HG03139 (cell line): ENCODE results near the gene EML2.
"Not testable (repeated sequence)": the region's sequence is repeated elsewhere in the genome, so short reads cannot be mapped to it uniquely, and the experiment has no call there.

Source experiments
- ATAC-seq: cut with Tn5 transposase; IDR thresholded peaks from one replicate; pipeline ENCODE4 v1.9.1; 2021; ENCODE audit not compliant: unreplicated experiment

The EML2 gene, protein sequence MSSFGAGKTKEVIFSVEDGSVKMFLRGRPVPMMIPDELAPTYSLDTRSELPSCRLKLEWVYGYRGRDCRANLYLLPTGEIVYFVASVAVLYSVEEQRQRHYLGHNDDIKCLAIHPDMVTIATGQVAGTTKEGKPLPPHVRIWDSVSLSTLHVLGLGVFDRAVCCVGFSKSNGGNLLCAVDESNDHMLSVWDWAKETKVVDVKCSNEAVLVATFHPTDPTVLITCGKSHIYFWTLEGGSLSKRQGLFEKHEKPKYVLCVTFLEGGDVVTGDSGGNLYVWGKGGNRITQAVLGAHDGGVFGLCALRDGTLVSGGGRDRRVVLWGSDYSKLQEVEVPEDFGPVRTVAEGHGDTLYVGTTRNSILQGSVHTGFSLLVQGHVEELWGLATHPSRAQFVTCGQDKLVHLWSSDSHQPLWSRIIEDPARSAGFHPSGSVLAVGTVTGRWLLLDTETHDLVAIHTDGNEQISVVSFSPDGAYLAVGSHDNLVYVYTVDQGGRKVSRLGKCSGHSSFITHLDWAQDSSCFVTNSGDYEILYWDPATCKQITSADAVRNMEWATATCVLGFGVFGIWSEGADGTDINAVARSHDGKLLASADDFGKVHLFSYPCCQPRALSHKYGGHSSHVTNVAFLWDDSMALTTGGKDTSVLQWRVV

DNA sequence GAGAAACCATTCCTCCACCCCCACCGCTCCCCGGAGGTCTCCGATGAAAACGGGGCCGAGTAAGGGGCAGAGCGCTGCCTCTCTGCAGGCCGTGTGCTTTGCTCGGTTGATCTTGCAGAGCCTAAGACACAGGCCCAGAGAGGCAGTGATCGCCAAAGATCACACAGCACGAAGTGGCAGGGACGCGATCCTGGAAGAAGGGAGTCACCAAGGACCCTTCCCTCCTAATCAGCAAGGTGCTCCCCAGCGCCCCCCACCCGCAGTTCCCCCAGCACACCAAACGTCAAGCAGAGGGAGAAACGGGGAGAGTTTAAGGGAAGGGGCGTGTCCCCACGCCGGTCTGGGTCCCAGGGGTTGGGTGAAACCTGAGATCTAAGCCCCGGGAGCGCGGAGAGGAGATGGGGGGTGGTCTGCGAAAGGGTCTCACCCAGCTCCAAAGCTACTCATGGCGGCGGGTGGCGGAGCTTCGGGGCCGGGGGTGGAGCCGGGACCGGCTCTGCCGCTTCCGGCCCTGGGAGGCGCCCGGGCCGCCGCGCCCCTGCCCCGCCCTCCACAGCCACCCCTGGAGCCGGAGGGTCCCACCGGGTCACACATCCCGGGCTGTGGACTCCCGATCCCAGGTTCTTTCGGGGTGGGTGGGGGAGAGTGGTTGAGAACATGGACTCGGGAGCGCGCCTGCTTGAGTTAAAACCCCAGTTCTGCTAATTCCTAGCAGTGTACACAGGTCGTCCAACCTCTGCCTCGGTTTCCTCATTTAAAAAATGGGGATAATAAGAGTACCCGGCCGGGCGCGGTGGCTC is at the start of gene EML2:
EML2 (minus strand) TSS at position 468 of the 800 bp plus-strand sequence; CDS start at position 447, 21 bp downstream.
- ATAC-seq: no peak

DNA sequence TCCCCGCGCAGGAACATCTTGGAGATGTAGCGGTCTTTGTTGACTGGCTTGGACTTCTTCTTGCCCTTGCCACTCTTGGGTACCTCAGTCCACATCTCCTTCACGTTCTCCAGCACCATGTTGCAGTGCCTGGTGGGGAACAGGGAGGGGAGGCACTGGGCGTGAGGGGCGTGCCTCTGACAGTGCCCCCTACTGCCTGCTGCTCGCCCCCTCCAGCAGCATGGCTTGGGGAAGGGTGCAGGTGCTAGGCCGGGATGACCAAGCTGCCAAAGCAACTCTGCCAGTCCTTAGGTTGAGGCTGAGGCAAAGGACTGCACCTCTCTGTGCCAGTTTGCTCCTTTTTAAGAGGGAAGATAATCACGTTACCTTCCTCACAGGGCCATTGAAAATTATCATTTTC is 48.4 kb upstream of the EML2 start:
- no peak for ATAC-seq

DNA sequence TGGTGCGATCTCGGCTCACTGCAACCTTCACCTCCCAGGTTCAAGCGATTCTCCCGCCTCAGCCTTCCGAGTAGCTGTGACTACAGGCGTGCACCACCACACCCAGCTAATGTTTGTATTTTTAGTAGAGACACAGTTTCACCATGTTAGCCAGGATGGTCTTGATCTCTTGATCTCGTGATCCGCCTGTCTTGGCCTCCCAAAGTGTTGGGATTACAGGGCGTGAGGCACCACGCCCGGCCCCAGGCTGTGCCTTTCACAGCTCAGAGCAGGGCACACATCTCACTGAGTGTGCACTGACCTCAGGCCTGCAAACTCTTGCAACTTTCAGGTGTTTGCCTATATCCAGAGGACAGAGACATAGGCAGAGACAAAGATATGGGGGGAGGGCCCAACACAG is 45.8 kb upstream of the EML2 start:
- not testable (repeated sequence) for ATAC-seq

- ATAC-seq: no peak
Observed at GRCh38 chr19:45682908-45683307, 43.7 kb upstream of the EML2 start.

- no peak for ATAC-seq
Observed at GRCh38 chr19:45682117-45682516, 42.9 kb upstream of the EML2 start.

DNA sequence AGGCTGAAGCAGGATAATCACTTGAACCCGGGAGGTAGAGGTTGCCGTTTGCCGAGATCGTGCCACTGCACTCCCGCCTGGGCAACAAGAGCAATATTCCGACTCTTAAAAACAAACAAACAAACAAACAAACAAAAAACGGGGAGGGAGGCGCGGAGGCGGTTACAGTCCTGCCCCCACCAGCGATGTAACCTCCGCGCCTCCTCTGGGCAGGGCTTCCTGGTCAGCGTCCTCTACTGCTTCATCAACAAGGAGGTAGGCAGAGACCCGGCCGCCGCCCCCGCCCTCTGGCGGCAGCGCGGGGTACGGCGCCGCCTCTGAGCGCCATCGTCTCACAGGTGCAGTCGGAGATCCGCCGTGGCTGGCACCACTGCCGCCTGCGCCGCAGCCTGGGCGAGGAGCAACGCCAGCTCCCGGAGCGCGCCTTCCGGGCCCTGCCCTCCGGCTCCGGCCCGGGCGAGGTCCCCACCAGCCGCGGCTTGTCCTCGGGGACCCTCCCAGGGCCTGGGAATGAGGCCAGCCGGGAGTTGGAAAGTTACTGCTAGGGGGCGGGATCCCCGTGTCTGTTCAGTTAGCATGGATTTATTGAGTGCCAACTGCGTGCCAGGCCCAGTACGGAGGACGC is 42.3 kb upstream of the EML2 start:
- no peak for ATAC-seq

GRCh38 chr19:45677351-45678230 is 38.4 kb upstream of the EML2 start:
- ATAC-seq: peak; percentile 50

DNA sequence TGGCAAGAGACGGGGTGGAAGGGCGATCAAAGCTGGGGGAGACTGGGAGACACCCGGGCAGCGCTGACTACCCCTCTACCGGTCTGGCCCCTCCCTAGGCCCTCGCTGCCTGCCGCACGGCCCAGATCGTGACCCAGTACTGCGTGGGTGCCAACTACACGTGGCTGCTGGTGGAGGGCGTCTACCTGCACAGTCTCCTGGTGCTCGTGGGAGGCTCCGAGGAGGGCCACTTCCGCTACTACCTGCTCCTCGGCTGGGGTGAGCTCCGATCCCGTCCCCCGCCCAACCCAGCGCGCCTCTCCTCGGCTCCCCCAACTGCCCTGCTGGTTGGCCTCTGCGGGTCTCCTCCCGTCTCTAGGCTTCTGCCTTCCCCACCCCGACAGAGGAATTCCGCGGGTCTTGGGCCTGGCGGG is 37.7 kb upstream of the EML2 start:
- no peak for ATAC-seq

DNA sequence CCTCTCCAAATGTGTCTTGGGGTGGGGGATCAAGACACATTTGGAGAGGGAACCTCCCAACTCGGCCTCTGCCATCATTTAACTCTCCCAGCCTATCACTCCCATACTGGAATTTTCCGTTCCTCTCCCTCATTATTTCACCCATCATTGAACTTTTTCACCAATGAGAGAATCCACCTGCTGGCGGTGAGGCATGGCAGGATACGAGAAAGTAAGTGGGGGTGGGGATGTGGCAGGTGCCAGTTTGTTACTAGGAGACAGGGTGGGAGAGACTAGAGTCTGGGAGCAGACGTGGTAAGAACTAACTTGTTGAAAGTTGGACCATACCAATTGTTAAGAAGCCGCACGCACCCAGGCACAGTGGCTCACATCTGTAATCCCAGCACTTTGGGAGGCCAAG is 35.7 kb upstream of the EML2 start:
- ATAC-seq: no peak

- ATAC-seq: peak; percentile 64
Observed at GRCh38 chr19:45670670-45671453, 31.7 kb upstream of the EML2 start.

DNA sequence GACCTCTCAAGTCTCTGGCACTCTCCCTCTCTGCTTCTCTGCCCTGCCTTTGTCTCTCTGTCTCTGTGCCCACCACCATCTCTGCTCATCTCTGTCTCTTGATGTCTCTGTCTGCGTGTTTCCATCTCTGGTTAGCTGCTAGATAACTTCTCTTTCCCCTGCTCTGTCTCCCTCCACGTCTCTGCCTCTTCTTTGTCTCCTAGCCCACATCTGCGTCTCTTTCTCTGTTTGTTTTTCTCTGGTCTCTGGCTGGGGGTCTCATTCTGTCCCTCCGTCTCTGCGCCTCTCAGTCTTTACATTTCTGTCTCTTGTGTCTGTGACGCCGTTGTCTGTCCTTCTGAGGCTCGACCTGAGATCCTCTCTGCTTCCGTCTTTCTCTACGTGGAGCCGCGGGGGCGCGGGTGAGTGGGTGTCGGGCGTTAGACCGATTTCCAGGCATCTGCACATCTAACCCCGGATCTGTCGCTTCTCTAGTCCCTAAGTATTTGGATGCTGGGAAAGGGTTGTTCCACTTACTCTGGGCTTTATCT is 29.2 kb upstream of the EML2 start:
- no peak for ATAC-seq

GRCh38 chr19:45667620-45668341 is 28.6 kb upstream of the EML2 start, which contains the start of gene GIPR:
Gene GIPR (plus strand): TSS chr19:45668221. CDS start chr19:45669521, 1,300 bp downstream.
- ATAC-seq: no peak

GRCh38 chr19:45664575-45664974 is 25.4 kb upstream of the EML2 start:
- no peak for ATAC-seq

DNA sequence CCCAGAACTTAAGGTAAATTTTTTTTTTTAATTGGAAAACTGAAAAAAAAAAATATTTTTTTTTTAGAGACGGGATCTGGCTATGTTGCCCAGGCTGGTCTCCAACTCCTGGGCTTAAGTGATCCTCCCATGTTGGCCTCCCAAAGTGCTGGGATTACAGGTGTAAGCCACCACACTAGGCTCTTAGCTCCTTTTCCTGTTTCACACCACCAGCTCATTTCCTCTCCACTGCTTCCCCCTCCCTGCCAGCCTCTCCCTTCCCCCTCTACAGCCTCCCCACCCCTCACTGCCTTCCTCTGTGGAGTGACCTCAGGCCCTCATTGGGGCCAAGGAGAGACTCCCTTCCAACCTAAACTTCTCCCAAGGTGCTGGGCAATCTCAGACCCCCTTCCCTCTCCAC is 24.6 kb upstream of the EML2 start:
- ATAC-seq: no peak

GRCh38 chr19:45660636-45661035 is 21.4 kb upstream of the EML2 start:
- ATAC-seq: no peak

GRCh38 chr19:45659096-45659729 is 20.0 kb upstream of the EML2 start:
- ATAC-seq: no peak

DNA sequence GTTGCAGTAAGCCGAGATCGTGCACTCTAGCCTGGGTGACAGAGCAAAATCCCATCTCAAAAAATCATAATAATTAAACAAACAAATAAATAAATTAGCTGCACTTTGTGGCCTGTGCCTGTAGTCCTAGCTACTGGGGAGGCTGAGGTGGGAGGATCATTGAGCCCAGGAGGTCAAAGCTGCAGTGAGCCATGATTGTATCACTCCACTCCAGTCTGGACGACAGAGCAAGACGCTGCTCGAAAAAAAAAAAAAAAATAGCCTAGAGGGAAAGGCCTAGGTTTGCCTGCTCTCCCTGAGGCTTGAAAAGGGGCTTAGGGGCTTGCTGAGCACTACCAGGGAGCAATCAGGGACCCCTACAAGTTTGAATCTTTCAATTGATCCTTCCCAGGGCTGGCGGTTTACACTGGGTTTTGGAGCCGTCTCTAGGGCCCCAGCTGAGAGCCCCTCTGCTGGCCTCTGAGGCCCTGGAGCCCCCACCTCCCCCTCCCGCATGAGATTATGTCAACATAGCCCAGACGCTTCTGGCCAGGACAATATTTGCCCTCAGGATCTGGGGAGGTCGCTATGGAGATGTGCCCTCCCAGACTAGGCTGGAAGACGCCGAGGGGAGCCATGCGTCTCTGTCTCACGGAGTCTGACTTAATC is 18.4 kb upstream of the EML2 start:
- ATAC-seq: no peak
